ENCODE results near the gene ATP6V1C2.
"Not testable (repeated sequence)": the region's sequence is repeated elsewhere in the genome, so short reads cannot be mapped to it uniquely, and the experiment has no call there.

The ATP6V1C2 gene

DNA sequence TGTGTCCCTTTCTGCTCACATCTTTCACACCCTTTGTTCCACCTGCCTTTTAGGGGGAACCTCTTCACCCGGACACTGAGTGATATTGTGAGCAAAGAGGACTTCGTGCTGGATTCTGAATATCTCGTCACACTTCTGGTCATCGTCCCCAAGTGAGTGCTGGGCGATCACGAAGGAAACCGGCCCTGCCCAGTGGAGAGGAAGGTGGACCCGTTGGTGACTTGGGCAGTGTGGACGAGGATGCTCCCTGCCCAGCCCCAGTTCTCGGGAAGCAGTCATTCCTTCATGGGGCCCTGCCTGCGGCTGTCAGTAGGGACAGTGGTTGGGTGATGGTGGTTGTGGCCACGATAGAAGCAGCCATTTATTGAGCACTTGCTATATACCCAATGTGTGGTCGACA is 50.4 kb downstream of the ATP6V1C2 start:
- DNase-seq: no peak

DNA sequence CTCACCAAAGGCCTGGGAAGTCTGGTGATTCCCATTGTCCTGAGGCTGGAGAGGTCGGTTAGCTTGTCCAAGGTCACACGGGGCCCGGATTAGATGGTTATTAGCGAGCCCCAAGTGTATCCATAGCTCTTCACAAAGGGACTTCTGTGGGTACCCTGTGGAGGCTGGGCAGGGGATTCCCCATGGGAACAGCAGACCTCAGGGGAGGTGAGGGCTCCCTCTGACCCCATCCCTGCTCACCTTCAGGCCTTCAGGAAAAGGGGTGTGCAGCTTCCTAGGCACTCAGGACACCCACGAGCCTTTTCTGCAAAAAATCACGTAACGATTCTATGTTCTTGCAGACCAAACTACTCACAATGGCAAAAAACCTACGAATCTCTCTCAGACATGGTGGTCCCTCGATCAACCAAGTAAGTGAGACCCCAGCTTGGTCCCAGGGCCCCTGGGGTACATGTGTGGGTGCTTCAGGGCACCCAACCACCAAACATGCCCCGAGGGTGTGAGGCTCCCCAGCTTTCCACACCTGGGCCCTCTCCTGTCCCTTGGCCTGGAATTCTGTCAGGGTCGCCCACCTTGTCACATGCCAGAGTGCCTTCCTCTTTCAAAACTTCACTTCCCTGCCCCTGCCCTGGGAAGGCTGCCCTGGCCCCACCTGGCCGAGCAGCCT is 50.9 kb downstream of the ATP6V1C2 start:
- DNase-seq: no peak

- no peak for DNase-seq
These were observed 51.4 kb downstream of the ATP6V1C2 start for GRCh38 chr2:10772868-10773215.

- no peak for DNase-seq
These were observed 52.5 kb downstream of the ATP6V1C2 start for GRCh38 chr2:10773821-10774341.

DNA sequence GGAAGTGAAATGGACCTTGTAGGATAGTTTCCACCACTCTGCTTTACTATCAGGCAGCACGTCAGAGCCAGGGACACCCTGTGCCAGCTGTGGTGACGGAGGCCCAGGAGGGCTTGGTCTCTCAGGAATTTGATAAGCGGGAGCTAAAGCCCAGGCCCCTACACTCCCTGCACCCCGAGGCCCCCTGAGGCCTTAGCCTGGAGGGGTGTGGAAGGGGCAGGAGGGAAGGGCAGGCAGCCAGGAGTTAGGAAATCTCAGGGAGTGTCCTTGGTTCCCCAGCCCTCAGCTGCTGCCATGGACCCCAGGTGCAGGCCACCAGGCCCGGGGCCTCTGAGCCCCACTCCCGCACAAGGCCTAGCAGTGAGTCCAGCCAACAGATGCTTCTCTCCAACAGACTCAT is 53.0 kb downstream of the ATP6V1C2 start:
- DNase-seq: no peak

- no peak for DNase-seq
These were observed 53.8 kb downstream of the ATP6V1C2 start for GRCh38 chr2:10775021-10775780.

- no peak for DNase-seq
These were observed 54.4 kb downstream of the ATP6V1C2 start for GRCh38 chr2:10775831-10776230.

GRCh38 chr2:10776231-10776977 is 55.0 kb downstream of the ATP6V1C2 start:
- DNase-seq: no peak

GRCh38 chr2:10777111-10777841 is 55.8 kb downstream of the ATP6V1C2 start:
- no peak for DNase-seq

GRCh38 chr2:10777842-10778723 is 56.7 kb downstream of the ATP6V1C2 start:
- DNase-seq: no peak

DNA sequence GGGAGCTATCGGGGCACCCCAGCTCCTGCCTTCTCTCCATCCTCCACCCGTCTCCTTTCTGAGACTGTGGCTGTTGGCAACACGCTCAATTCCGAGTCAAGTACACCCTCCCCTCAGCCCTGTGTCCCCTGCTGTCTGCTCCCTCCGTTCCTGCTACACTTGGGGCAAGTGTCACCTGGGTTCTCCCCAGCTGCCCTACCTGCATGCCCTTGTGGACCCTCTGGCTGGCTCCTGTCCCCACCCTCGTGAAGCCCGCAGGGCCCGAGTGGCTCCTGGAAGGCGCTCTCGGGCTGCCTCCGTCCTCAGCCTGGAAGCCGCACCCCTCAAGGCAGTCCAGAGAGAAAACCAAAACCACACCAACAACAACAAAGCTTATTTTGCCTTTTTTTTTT is 57.3 kb downstream of the ATP6V1C2 start:
- DNase-seq: no peak

DNA sequence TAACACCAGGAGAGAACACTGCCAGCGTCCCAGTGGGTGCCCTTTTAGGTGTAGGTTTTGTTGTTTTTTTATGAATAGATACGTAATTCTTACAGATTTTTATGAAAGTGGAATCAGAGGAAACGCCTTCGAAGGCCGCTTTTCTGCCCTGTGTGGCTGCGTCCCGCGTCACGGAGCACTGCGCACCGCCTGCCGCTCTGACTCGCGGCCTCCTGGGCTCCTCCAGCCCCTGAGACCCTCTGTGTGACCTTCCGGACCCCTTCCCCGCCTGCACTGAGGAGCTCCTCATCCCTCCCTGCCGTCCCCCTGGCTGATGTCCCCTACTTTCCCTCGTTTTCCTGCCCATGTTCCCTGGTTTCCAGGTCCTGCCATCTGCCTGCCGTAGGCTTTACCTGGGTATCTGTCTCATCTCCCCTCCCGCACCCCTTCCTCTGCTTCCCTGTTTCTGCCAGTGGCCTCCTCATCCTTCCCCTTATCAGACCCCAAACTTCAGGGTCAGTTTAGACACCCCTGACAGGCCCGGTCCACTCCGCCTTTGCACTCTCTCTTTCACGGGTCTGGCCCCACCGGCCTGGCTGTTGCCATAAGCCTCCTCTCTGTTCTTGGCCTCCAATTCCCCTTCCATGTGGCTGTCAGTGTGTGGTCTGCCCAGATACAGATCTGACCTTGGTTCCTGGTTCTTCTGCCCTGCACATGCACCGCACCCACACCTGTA is 58.5 kb downstream of the ATP6V1C2 start:
- DNase-seq: no peak

DNA sequence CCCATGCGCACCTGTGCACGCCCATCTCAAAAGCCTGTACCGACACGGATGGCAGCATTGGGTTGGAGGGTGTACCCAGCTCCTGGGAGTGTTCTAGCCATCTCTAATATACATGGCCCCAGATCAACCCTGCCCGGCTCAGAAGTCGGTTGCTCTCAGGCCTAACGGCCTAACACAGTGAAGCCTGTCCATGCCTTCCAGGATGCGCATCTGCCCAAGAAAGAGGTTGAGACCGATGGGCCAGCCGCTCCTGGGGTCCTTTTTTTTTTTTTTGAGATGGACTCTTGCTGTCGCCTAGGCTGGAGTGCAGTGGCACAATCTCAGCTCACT is 59.0 kb downstream of the ATP6V1C2 start:
- no peak for DNase-seq

DNA sequence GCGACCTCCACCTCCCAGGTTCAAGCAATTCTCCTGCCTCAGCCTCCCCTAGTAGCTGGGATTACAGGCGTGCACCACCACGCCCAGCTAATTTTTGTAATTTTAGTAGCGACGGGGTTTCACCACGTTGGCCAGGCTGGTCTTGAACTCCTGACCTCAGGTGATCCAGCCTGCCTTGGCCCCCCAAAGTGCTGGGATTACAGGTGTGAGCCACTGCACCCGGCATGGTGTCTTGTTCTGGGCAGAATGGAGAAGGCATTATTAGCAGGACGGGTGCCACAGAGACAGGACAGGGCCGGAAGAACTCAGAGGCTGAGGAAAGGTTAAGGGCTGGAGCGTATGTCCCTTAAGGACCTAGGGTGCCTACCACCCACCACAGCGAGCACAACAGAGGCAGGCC is 59.4 kb downstream of the ATP6V1C2 start:
- DNase-seq: not testable (repeated sequence)

DNA sequence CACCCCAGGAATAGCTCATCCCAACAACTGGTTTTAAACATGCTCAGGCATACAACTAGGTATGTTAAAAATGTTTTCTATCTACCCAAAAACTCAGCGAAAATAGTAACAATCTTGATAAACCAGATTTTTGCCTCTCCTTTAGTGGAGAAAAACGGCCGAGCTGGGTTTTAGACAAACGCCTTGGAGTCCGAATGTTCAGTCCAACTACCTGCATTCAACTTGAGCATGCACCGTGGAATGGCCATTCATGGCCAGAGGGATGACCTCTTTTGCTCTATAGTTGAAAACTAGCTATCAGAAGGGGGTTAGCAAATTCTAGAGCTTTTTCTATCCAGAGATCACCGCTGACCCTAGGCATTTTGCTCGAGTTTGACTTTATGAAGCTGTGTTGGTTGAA is 60.3 kb downstream of the ATP6V1C2 start:
- DNase-seq: no peak

DNA sequence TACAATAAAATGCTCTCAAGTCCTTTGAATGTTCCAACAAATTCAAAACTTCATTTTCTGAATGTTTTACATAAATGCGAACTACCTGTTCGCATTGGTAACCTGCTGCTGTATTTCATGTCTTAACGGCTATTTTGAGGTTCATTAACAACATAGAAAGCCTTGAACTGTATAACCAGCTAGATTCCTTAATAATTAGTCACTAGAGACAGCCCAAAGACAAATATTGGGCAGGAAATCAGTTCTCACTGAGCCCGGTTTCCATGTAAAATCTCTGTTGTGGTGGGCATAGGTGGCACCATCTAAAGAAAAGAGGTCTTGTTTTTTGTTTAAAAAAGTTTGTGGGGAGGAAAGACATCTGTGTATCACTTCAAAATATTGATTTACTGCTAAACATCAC is 62.0 kb downstream of the ATP6V1C2 start:
- DNase-seq: no peak

DNA sequence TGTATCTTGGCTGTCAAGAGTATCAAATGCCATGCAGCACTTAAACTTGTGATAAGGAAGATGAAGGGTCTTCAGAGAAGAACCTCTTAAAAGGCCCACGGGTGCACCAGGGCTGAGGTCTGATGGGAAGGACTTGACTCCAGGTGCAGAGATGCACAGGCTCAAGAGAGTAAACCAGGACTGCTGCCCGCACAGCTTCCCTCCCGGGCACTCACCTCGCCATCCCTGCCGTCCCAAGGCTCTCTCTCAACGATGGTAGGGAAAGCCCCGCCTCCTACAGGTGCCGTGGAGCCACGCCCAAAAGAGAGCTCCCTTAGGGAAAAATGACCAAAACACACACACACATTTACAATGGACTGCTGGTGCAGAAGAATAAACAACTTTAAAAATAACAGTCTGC is 63.3 kb downstream of the ATP6V1C2 start:
- no peak for DNase-seq

GRCh38 chr2:10785260-10785659 is 63.8 kb downstream of the ATP6V1C2 start:
- DNase-seq: no peak

DNA sequence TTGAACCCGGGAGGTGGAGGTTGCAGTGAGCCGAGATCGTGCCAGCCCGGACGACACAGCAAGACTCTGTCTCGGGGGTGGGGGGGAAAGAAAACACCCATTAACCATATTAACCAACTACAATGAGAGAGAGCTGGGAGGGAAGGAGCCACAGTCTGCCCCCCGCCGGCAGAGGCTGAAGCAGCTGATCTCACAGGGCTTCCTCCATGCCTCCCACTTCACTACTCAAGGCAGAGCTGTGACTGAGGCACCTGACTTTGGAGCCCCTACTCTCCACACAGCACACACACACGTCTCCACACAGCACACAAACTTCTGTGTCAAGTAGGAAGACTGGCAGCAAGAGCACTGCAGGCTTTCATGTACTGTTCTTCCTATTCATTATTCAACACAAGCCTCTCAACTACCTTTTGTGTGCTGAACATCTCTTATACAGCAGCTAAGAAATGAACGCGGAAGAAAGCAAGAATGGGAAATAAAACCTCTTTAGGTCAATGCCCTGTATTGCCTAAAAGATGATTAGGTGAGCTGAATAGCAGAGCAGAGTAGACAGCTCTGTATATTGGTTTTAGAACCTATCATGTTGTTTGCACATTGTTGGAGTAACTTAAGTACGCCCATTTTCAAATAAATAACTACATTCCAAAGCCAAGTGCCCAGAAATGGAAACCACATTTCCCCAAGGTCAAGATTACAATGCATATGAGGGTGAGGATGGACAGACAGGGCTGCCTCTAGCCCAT is 65.0 kb downstream of the ATP6V1C2 start:
- no peak for DNase-seq

DNA sequence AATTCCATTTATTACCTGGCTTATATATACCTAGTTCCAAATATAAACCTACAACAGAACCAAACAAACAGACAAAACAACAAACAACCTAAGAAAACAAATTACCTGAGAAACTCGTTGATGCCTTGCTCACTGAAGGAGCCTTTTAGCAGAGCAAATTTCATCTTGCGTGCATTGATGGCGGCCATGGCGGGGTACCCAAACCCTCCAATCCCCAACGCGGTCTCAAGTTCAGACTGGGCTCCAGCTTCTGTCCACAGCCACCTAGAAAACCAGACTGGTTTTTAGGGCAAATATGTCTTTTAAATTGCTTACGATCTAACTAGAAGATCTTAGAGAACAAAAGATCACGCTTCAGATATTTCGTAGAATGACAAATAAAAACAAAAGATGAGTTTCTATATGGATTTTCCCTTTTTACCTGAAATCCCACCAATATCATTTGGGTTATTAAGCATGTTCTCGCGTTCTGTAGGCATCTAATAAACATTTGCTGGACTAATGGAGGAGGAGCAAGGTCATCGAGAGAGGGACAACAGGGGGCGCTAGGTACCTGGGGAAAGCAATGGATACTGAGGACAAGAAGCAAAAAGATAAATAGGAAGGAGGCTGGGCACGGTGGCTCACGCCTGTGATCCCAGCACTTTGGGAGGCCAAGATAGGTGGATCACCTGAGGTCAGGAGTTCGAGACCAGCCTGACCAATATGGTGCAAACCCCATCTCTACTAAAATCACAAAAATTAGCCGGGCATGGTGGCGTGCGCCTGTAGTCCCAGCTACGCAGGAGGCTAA is 65.9 kb downstream of the ATP6V1C2 start:
- no peak for DNase-seq
